Stimulated activated CD4-positive, alpha-beta T cell treated with anti-CD3 and anti-CD28 coated beads, Interleukin-1b, Interleukin-23, amount 100 ng/mL, for 4 hours (primary cell): ENCODE results near the gene ZNF136.

ENCODE experiments used
- DNase-seq, 2 donors: peaks; one replicate each; pipeline ENCODE4 v3.0.0-alpha.2; 2020; ENCODE audit warnings: low read depth in 2 of 2

The ZNF136 gene

GRCh38 chr19:12194827-12195731 lies 32.2 kb downstream of the ZNF136 start:
- peak; percentile 52 to 65 for DNase-seq

- no peak for DNase-seq
Measured at GRCh38 chr19:12198136-12198535, 35.2 kb downstream of the ZNF136 start.

DNA sequence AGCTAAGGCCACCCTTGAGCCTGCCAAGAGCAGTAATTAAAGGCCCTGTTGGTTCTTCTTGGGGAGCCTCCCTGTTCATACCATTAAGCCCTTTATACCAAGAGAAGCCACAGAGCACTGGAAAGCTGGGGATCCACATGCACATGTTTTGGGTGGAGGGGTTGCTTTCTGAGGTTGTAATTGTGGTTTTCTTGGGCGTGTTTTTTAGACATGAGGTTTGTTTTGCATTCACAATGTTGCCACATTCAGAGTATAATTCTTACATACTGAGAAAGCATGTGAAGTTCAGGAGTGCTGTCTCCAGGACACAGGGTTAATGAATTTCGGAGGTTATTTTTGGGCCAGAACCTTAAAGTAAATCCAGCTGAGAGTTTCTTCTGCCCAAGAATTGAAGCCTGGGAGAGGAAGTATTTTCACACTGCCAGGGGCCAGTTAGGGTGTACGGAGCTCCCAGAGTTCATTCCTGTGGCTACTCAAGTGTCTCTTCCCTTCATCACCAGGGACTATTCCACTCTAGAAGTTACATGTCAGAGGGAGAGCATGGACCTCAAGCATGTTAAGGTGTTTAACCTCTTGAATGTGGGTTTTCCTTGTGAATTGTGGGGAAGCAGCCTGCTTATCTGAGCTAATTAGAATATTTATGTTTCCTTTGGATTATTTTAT lies 37.0 kb downstream of the ZNF136 start:
- no peak for DNase-seq

- peak; percentile 21 to 47 for DNase-seq
Measured at GRCh38 chr19:12202250-12202649, 39.4 kb downstream of the ZNF136 start.

DNA sequence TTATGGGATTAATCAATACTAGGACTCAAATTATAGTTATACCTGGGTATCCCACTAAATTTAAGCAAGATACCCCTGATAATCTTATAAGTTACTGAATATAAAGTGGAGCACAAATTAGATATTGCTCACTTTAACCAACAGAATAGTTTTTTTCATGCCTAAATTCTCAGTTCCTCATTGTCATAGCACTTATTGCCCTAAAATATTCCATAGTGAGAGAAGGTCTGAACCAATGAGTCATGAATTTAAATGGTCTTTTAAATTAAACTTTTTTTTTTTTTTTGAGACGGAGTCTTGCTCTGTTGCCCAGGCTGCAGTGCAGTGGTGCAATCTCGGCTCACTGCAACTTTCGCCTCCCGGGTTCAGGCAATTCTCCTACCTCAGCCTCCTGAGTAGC lies 42.4 kb downstream of the ZNF136 start:
- DNase-seq: no peak

DNA sequence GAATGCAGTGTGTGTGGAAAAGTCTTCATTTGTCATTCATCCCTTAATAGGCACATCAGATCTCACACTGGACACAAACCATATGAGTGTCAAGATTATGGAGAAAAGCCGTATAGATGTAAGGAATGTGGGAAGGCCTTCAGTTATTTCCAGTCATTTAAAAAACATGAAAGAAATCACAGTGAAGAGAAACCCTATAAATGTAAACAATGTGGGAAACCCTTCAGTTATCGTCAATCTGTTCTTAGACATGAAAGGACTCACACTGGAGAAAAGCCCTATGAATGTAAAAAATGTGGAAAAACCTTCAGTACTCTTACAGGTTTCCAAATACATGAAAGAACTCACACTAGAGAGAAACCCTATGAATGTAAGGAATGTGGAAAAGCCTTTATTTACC lies 45.3 kb downstream of the ZNF136 start:
- no peak for DNase-seq

DNA sequence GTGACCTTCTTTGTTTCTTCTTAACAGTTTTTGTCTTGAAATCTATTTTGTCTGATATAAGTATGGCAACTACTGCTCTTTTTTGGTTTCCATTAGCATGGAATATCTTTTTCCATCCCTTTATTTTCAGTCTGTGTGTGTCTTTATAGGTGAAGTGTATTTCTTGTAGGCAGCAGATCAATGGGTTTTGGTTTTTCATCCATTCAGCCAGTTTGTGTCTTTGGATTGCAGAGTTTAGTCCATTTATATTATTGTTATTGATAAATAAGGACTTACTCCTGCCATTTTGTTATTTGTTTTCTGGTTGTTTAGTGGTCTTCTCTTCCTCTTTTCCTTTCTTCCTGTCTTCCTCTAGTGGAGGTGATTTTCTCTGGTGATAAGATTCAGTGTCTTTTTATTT lies 54.4 kb downstream of the ZNF136 start:
- no peak for DNase-seq

GRCh38 chr19:12222980-12223630 lies 60.2 kb downstream of the ZNF136 start:
- DNase-seq: no peak

- DNase-seq: no peak
Measured at GRCh38 chr19:12224676-12225075, 61.8 kb downstream of the ZNF136 start.

DNA sequence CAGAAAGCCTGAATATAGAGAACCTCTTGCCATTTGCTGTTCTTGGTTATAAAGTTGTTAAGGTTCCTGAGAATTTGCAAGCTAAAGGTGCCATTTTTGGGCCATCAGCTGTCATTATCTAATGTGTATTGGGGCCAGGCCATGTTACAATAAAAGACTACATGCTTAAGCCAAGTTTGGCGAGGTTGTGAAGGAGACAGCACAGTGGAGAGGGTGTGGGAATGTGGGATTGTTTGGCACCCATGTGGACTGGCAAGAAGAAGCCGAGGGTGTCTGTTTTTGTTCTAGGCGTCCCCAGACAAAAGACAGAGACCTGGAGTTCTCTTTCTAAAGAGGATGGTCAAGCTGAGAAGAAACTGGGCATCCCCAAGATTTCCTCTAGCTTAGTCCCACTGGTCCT lies 67.1 kb downstream of the ZNF136 start:
- DNase-seq: no peak

DNA sequence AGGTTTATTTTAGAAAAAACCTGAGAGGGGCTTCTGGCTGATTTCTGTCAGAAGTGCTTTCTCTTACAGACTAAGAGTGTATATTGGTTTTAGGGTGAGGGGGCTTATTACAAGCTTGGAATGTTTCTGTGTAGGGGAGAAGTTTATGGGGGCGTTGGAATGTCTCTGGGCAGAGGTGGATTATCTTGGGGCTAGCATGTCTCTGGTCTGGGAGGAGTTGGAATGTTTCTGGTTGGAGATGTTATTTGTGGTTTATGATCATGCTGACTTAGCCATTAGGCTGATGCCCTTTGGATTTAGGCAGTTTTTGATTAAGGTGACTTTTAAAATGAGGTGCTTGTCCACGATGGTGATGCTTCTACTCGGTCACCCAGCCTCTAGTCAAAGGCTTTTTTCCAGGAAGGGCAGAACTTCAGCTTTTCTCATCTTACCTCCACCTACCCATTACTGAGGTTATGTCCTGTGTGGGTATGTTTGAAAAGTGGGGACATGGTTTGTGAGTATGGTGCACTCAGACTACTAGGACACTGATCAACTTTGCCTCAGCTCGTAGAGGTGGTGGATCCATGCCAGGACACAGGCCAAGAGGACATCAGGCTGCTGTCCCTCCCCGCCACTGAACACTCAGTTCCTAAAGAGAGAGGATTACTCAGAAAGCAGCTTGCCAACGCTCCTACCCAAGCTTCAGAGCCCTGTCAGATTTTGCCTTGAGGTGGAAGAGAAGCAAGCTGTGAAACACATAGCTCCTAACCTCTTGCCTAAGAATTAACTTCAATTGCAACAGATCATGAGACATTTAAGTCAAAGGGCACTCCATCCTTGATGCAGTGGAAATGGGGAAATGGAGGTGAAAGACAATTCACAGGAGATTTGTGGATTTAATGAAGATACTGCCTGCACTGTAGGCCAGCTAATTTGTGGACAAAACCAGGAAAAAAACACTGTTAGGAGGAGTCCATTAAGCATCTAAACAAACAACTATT lies 68.1 kb downstream of the ZNF136 start:
- DNase-seq: no peak

DNA sequence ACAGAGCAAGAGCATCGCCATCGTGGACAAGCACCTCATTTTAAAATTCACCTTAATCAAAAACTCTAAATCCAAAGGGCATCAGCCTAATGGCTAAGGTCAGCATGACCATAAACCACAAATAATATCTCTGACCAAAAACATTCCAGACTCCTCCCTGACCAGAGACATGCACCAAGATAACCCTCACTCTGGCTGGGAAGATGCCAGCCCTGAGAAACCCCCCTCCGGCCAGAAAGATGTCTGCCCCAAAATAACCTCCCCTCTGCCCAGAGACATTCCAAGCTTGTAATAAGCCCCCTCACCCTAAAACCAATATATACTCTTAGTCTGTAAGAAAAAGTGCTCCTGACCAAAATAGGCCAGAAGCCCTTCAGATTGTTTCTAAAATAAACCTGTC lies 70.1 kb downstream of the ZNF136 start:
- no peak for DNase-seq

- no peak for DNase-seq
Measured at GRCh38 chr19:12237143-12237839, 74.4 kb downstream of the ZNF136 start.
